BLaER1 (cell line): ENCODE results near the gene LAYN.

Source experiments
- H3K27ac ChIP-seq: shearing (Covaris generic); formaldehyde crosslinking; 2 replicates; pipeline ENCODE4 v1.8.1; 2022
- H3K27me3 ChIP-seq: shearing (Covaris generic); formaldehyde crosslinking; 2 replicates; pipeline ENCODE4 v1.8.1; 2022
- H3K36me3 ChIP-seq: shearing (Covaris generic); formaldehyde crosslinking; 2 replicates; pipeline ENCODE4 v1.8.1; 2022
- H3K4me1 ChIP-seq: shearing (Covaris generic); formaldehyde crosslinking; 2 replicates; pipeline ENCODE4 v1.8.1; 2022
- H3K4me2 ChIP-seq: shearing (Covaris generic); formaldehyde crosslinking; 2 replicates; pipeline ENCODE4 v1.8.1; 2022
- H3K4me3 ChIP-seq: shearing (Covaris generic); formaldehyde crosslinking; 2 replicates; pipeline ENCODE4 v1.8.1; 2022
- H3K9ac ChIP-seq: shearing (Covaris generic); formaldehyde crosslinking; 2 replicates; pipeline ENCODE4 v1.8.1; 2022
- H3K9me3 ChIP-seq: shearing (Covaris generic); formaldehyde crosslinking; 2 replicates; pipeline ENCODE4 v1.8.1; 2022
- H4K20me1 ChIP-seq: shearing (Covaris generic); formaldehyde crosslinking; 2 replicates; pipeline ENCODE4 v1.8.1; 2022
- Cebpa-rat ChIP-seq: shearing (Covaris generic); IDR thresholded peaks from 2 replicates; pipeline ENCODE4 v1.8.1; 2022

The LAYN gene

DNA sequence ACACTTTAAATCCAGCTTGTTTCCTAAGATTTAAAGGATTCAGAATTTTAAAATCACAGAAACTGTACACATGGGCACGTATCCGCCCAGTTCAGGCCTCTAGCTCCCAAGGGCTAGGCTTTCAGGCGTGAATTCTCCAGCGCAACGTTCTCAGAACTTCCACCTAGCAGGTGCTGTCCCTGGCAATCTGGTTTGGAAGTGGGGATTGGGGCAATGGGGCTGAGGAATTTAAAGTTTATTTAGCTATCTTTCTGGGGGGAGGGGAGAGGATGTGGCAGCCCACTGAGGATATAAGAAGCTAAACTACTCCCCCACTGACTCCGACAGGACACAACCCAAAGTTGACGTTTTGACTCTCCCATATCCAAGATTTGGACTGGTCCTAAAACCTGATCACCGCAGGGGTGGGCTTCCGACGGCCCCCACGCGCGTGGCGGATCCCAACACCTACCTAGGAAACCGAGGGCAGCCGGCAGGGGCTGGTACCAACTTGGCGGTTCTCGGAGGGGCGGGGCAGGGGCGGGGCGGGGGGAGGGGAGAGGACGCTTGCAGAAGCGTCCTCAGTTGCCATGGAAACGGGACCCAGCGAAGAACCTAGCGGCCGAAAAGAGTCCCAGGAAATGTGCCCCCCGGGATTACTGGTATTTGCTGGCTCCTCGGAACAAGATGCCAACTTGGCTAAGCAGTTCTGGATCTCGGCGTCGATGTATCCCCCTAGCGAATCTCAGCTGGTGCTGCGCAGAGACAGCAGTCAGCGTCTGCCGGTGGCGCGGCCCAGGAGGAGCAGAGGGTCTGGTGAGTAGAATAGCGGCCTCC lies 26.1 kb upstream of the LAYN start, which contains the start of gene HOATZ:
Gene HOATZ (plus strand): TSS at position 563 of the 816 bp plus-strand sequence. CDS start 7 bp downstream, at position 570.
- Histone ChIP-seq H3K4me3 (no peak within 1 kb of the TSS), H3K4me1 (no peaks in the 10 kb centered on the region), H4K20me1 (no peaks in the 10 kb centered on the region), H3K27me3 (peaks cover 27% of the 10 kb centered on the region), H3K36me3 (no peaks in the 10 kb centered on the region), H3K4me2 (no peak within 1 kb of the TSS), H3K9ac (no peak within 1 kb of the TSS), H3K9me3 (peaks cover 24% of the 10 kb centered on the region), H3K27ac (no peak within 1 kb of the TSS)
- no peak for TF ChIP-seq Cebpa-rat

DNA sequence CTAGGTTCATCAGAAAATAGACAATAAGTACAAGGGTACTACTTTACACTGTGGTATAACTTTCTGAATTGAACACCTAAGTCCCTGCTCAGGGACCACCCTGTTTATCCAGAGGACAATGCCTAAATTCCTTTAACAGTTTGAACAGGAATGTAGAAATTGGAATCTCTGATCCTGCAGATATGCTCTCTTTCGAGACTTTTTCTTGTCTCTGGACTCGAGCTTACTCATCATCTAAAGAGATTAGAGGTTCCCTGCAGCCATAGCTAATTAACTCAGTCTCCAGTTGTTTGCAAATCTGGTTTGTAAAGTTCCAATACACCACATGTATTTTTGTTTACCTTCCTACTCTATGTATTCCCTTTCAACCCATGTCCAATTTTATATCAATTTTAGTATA lies 24.9 kb upstream of the LAYN start:
- Histone ChIP-seq H3K4me3 (no peak overlapping the region), H3K4me1 (no peaks in the 10 kb centered on the region), H3K4me2 (no peak overlapping the region), H3K36me3 (no peaks in the 10 kb centered on the region), H3K9ac (no peak overlapping the region), H4K20me1 (no peaks in the 10 kb centered on the region), H3K27ac (no peak overlapping the region), H3K27me3 (peaks cover 27% of the 10 kb centered on the region), H3K9me3 (peaks cover 24% of the 10 kb centered on the region)
- no peak for TF ChIP-seq Cebpa-rat

DNA sequence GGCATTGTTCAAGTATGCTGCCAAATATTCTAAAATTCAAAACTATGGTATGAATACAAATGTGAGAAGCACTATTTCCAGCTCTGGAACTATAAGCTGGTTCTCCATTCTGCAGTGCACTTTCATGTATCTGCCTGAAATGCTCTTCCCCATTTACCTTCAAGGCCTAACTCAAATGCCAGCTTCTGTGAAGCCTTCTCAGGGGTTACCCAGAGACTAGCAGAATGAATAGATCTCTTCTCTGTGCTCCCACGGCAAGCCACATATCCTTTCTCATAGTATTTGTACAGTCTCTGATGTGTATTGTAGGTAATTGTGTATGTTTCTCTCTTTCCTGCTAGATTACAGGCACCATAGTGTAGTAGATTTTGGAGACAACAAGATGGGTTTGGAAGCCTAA lies 21.9 kb upstream of the LAYN start:
- no peak overlapping the region for H3K4me3 ChIP-seq
- H3K9me3 ChIP-seq: peaks cover 3% of the 10 kb centered on the region; the same call in 1 of the 2 replicates
- no peaks in the 10 kb centered on the region for H3K4me1 ChIP-seq
- no peak overlapping the region for H3K4me2 ChIP-seq
- H3K27ac ChIP-seq: no peak overlapping the region
- H3K9ac ChIP-seq: no peak overlapping the region
- H4K20me1 ChIP-seq: no peaks in the 10 kb centered on the region
- TF ChIP-seq Cebpa-rat: no peak
- H3K36me3 ChIP-seq: no peaks in the 10 kb centered on the region
- peaks cover 4% of the 10 kb centered on the region; the same call in 1 of the 2 replicates for H3K27me3 ChIP-seq

DNA sequence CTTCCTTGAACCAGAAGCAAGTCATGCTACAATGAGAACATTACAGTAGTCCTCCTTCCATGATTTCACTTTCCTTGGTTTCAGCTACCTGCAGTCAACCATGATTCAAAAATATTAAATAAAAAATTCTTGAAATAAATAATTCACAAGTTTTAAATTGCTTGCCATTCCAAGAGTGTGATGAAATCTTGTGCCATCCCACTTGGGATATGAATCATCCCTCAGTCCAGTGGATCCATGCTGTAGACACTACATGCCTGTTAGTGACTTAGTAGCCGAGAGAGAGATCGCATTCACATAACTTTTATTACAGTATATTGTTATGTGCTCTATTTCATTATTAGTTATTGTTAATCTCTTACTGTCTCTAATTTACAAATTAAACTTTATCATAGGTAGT lies 20.0 kb upstream of the LAYN start:
- no peak for TF ChIP-seq Cebpa-rat
- H3K4me2 ChIP-seq: no peak overlapping the region
- no peaks in the 10 kb centered on the region for H4K20me1 ChIP-seq
- no peaks in the 10 kb centered on the region for H3K27me3 ChIP-seq
- H3K4me1 ChIP-seq: no peaks in the 10 kb centered on the region
- H3K27ac ChIP-seq: no peak overlapping the region
- H3K36me3 ChIP-seq: no peaks in the 10 kb centered on the region
- no peak overlapping the region for H3K9ac ChIP-seq
- no peaks in the 10 kb centered on the region for H3K9me3 ChIP-seq
- no peak overlapping the region for H3K4me3 ChIP-seq

DNA sequence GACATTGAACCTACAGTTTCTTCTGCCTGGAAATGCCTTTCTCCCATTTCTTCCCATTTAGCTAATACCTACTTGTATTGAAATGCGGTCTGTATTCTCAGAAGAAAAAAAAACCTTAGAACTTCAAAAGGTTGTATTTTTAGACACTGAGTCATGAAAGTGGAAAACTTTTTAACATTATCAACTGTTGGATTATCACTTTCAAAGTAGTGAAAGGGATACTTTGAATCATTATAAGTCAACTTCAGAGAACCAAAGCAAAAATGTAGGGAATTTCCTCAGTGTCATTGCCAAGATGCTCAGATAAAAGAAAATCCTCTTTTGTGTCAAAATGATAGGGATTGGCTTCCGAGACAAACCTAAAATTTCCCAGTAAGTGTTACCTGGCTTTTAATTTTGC lies 19.4 kb upstream of the LAYN start:
- Histone ChIP-seq H3K9me3 (no peaks in the 10 kb centered on the region), H3K4me2 (no peak overlapping the region), H4K20me1 (no peaks in the 10 kb centered on the region), H3K27ac (no peak overlapping the region), H3K36me3 (no peaks in the 10 kb centered on the region), H3K4me3 (no peak overlapping the region), H3K4me1 (no peaks in the 10 kb centered on the region), H3K9ac (no peak overlapping the region), H3K27me3 (no peaks in the 10 kb centered on the region)
- no peak for TF ChIP-seq Cebpa-rat

DNA sequence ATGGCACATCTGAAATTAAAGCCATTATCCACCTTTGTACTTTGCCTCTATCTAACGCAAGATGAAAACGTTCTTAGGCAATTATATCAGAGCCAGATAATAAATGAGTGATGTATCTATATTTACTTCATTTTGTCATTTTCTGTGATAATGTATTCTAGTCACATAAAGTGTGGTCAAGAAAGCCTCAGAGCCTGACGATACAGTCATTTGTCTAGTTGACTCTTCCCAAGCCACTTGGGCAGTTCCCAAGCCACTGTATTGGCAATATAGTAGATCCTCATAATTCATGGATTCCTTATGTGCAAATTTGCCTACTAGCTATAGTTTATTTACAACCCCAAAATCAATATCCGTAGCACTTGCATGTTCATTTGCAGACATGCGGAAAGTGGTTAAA lies 18.1 kb upstream of the LAYN start:
- Histone ChIP-seq H3K4me3 (no peak overlapping the region), H3K9ac (no peak overlapping the region), H4K20me1 (no peaks in the 10 kb centered on the region), H3K27ac (no peak overlapping the region), H3K4me1 (no peaks in the 10 kb centered on the region), H3K4me2 (no peak overlapping the region), H3K36me3 (no peaks in the 10 kb centered on the region), H3K9me3 (no peaks in the 10 kb centered on the region), H3K27me3 (no peaks in the 10 kb centered on the region)
- TF ChIP-seq Cebpa-rat: no peak

DNA sequence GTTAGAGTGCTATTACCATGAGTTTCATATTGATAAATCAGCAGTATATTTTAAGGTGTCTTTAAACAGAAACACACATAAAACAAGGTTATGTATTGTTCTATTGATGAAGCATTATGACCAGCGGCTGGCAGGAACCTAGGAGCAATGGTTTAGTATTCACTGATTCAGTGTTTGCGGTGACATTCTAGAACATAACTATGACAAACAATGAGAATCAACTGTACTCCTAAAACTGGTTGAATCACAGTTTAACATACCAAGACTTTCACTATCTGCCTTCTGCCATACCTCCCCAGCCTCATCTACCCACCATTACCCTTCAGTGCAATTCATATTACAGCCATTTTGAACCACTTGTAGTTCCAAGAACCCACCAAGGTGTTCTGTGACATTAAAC lies 17.2 kb upstream of the LAYN start:
- H3K4me1 ChIP-seq: no peaks in the 10 kb centered on the region
- H3K9me3 ChIP-seq: no peaks in the 10 kb centered on the region
- H4K20me1 ChIP-seq: no peaks in the 10 kb centered on the region
- TF ChIP-seq Cebpa-rat: no peak
- H3K27ac ChIP-seq: no peak overlapping the region
- no peaks in the 10 kb centered on the region for H3K27me3 ChIP-seq
- H3K9ac ChIP-seq: no peak overlapping the region
- no peak overlapping the region for H3K4me2 ChIP-seq
- no peaks in the 10 kb centered on the region for H3K36me3 ChIP-seq
- no peak overlapping the region for H3K4me3 ChIP-seq

DNA sequence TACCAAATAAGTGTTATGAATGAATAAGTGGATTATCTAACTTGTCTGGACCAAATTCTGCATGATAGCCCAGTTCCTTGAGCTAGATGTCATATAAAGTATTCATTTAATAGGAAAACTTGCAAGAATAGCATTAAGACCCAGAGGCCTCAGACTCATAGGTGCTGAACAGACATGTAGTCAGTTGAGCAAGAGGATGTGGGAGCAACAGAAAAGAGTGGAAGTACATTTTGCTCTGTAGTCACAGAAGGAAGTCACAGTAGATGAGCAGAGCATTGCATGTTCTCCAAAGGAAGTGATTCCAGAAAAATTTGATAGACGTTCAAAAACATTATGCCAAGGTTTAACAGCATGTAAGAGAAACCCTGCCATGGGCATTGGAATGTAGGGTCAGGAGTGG lies 16.5 kb upstream of the LAYN start:
- H3K36me3 ChIP-seq: no peaks in the 10 kb centered on the region
- no peaks in the 10 kb centered on the region for H4K20me1 ChIP-seq
- no peak for TF ChIP-seq Cebpa-rat
- no peak overlapping the region for H3K9ac ChIP-seq
- no peaks in the 10 kb centered on the region for H3K9me3 ChIP-seq
- no peak overlapping the region for H3K4me2 ChIP-seq
- H3K27ac ChIP-seq: no peak overlapping the region
- H3K4me1 ChIP-seq: no peaks in the 10 kb centered on the region
- no peaks in the 10 kb centered on the region for H3K27me3 ChIP-seq
- H3K4me3 ChIP-seq: no peak overlapping the region

DNA sequence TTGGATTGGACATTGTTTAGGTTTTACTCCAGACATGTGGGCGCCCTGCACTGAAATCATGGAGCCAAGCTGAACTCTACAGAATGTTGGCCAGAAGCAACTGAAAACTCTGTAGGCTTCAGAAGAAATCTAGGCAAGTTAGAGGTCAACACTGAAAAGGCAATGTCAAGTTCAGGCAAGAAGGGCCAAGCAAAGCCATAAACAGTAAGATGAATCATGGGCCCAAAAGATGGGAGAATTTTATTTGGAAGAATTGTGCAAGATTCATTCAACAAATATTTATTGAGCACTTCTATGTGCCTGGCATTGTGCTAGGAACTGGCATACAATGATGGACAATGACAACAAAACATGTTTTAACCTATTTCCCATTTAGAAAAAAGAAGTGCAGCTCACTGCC lies 15.1 kb upstream of the LAYN start:
- no peak overlapping the region for H3K27ac ChIP-seq
- H4K20me1 ChIP-seq: no peaks in the 10 kb centered on the region
- TF ChIP-seq Cebpa-rat: no peak
- H3K4me3 ChIP-seq: no peak overlapping the region
- no peaks in the 10 kb centered on the region for H3K4me1 ChIP-seq
- H3K4me2 ChIP-seq: no peak overlapping the region
- H3K9ac ChIP-seq: no peak overlapping the region
- no peaks in the 10 kb centered on the region for H3K27me3 ChIP-seq
- H3K9me3 ChIP-seq: no peaks in the 10 kb centered on the region
- H3K36me3 ChIP-seq: no peaks in the 10 kb centered on the region

DNA sequence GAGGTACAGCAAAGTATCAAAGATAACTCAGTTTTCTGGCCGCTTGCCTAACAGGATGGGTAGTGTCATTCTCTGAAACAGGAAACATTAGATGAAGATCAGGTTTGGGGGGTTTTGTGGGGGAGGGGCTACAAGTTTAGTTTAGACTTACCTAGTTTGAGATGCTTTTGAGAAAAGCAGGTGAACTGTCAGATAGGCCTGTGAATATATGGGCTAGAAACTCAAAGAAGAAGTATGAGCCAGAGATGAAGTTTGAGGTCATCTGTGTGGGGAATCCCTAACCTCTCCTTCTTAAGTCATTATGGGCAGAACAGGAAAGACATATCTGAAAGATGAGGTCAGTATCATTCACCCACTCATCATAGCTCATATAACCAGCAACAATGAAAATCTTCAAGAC lies 14.0 kb upstream of the LAYN start:
- H3K4me2 ChIP-seq: no peak overlapping the region
- TF ChIP-seq Cebpa-rat: no peak
- H3K27ac ChIP-seq: no peak overlapping the region
- H3K36me3 ChIP-seq: no peaks in the 10 kb centered on the region
- H4K20me1 ChIP-seq: no peaks in the 10 kb centered on the region
- H3K4me3 ChIP-seq: no peak overlapping the region
- no peak overlapping the region for H3K9ac ChIP-seq
- no peaks in the 10 kb centered on the region for H3K27me3 ChIP-seq
- H3K9me3 ChIP-seq: no peaks in the 10 kb centered on the region
- no peaks in the 10 kb centered on the region for H3K4me1 ChIP-seq

DNA sequence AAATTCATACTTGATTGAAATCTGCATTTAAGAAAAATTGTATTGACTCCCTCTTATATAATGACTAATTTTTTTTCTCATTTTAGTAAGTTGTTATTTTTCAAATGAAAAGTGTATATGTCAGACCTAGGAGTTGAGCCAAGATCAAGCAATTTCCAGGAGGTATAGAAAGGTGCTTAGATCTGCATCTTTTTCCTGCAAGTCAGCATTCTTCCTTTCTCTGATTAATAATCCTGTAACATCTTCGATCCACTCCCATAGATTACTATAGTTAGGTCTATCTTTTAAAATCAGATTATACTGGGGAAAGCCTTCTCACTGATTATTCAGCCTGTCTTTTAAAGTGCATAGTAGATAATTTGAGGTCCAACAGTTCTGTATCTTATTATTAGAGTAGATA lies 13.2 kb upstream of the LAYN start:
- H3K27ac ChIP-seq: no peak overlapping the region
- no peaks in the 10 kb centered on the region for H4K20me1 ChIP-seq
- no peak overlapping the region for H3K4me3 ChIP-seq
- TF ChIP-seq Cebpa-rat: no peak
- H3K36me3 ChIP-seq: no peaks in the 10 kb centered on the region
- H3K27me3 ChIP-seq: no peaks in the 10 kb centered on the region
- no peak overlapping the region for H3K9ac ChIP-seq
- H3K4me2 ChIP-seq: no peak overlapping the region
- H3K4me1 ChIP-seq: no peaks in the 10 kb centered on the region
- no peaks in the 10 kb centered on the region for H3K9me3 ChIP-seq
